HCT116 (cell line): Measurements from ENCODE around the gene UBIAD1.

ENCODE experiments used
- EZH2 ChIP-seq: fragments of 200-600 bp; sonication (generic); IDR thresholded peaks from 2 replicates; pipeline ENCODE4 v1.6.1; 2017; ENCODE audit warnings: antibody characterized with exemption, mixed run types
- EZH2phosphoT487 ChIP-seq: fragments of 200-600 bp; IDR thresholded peaks from 2 replicates; pipeline ENCODE4 v1.6.1; 2018; ENCODE audit warnings: antibody characterized with exemption, borderline replicate concordance
- RAD21 ChIP-seq: IDR thresholded peaks from 2 replicates; pipeline ENCODE4 v1.6.1; 2012; ENCODE audit warnings: low read depth, mild to moderate bottlenecking
- SIN3A ChIP-seq: IDR thresholded peaks from 2 replicates; pipeline ENCODE4 v1.6.1; 2012; ENCODE audit warnings: low read depth
- SP1 ChIP-seq: IDR thresholded peaks from 2 replicates; pipeline ENCODE4 v1.6.1; 2012; ENCODE audit warnings: low read depth
- TCF7L2 ChIP-seq: IDR thresholded peaks from 2 replicates; pipeline ENCODE4 v1.7.0; 2011; ENCODE audit warnings: borderline replicate concordance, inconsistent platforms; ENCODE audit not compliant: insufficient read depth, insufficient read length; ENCODE audit errors: extremely low read depth
- YY1 ChIP-seq: IDR thresholded peaks from 2 replicates; pipeline ENCODE4 v1.6.1; 2011; ENCODE audit warnings: low read length, low read depth, moderate library complexity, mild to moderate bottlenecking; ENCODE audit not compliant: insufficient replicate concordance; ENCODE audit errors: extremely low read depth
- ZFX ChIP-seq: fragments of 450-650 bp; IDR thresholded peaks from 2 replicates; pipeline ENCODE4 v1.6.1; 2017
- TF ChIP-seq, protein P1 (sequence below): IDR thresholded peaks from 2 replicates; pipeline ENCODE4 v1.6.1; 2012; ENCODE audit warnings: low read depth
- TF ChIP-seq, protein P2 (sequence below), 3 experiments: fragments of 200-600 bp in 1 of 3; sonication (generic) in 1 of 3; IDR thresholded peaks in 2 of 3; conservative IDR thresholded peaks in 1 of 3; 2 replicates each; pipeline ENCODE4 v1.5.1; 2012 to 2017; ENCODE audit warnings: low read depth in 2 of 3, low read length in 2 of 3, antibody characterized with exemption in 1 of 3, borderline replicate concordance in 1 of 3, control low read depth in 1 of 3, mild to moderate bottlenecking in 1 of 3, mixed read lengths in 1 of 3, mixed run types in 1 of 3, moderate library complexity in 1 of 3; ENCODE audit not compliant: insufficient read depth in 1 of 3

DNA sequence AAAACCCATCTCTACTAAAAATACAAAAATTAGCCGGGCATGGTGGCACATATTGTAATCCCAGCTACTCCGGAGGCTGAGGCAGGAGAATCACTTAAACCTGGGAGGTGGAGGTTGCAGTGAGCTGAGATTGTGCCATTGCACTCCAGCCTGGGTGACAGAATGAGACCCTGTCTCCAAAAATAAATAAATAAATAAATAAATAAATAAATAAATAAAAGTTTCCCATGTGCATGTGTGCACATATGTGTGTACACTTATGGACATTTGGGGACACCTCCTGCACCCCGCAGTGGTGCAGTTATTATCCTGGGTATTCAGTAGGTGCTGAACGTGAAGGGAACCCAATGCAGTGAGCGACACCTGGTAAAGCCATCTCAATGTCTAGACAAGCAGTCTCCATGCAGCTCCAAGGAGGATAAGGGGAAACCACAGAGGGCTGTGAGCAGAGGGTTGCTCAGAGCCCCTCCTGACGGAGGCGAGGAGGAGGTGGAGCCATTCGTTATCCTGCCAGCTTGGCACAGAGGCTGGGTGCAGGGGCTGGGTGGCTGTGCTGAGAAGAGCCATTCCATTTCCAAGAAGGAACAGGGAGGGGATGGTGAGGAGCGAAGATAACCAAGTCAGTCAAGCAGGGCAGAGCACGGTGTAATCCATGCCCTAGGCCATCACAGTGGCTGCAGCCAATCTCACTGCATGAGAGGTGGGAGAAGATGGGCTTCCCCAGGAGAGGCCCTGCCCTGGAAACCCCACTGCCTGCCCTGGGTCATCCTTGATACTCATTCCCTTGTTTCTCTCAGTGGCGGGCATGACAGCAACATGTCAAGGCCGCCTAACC lies 25.6 kb downstream of the UBIAD1 start:
- TF ChIP-seq, protein P1, sequence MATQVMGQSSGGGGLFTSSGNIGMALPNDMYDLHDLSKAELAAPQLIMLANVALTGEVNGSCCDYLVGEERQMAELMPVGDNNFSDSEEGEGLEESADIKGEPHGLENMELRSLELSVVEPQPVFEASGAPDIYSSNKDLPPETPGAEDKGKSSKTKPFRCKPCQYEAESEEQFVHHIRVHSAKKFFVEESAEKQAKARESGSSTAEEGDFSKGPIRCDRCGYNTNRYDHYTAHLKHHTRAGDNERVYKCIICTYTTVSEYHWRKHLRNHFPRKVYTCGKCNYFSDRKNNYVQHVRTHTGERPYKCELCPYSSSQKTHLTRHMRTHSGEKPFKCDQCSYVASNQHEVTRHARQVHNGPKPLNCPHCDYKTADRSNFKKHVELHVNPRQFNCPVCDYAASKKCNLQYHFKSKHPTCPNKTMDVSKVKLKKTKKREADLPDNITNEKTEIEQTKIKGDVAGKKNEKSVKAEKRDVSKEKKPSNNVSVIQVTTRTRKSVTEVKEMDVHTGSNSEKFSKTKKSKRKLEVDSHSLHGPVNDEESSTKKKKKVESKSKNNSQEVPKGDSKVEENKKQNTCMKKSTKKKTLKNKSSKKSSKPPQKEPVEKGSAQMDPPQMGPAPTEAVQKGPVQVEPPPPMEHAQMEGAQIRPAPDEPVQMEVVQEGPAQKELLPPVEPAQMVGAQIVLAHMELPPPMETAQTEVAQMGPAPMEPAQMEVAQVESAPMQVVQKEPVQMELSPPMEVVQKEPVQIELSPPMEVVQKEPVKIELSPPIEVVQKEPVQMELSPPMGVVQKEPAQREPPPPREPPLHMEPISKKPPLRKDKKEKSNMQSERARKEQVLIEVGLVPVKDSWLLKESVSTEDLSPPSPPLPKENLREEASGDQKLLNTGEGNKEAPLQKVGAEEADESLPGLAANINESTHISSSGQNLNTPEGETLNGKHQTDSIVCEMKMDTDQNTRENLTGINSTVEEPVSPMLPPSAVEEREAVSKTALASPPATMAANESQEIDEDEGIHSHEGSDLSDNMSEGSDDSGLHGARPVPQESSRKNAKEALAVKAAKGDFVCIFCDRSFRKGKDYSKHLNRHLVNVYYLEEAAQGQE, result no peak
- TF ChIP-seq SP1 (no peak), YY1 (no peak), ZFX (no peak), RAD21 (no peak), EZH2phosphoT487 (no peak), EZH2 (no peak), SIN3A (no peak), TCF7L2 (no peak)
- TF ChIP-seq, protein P2, sequence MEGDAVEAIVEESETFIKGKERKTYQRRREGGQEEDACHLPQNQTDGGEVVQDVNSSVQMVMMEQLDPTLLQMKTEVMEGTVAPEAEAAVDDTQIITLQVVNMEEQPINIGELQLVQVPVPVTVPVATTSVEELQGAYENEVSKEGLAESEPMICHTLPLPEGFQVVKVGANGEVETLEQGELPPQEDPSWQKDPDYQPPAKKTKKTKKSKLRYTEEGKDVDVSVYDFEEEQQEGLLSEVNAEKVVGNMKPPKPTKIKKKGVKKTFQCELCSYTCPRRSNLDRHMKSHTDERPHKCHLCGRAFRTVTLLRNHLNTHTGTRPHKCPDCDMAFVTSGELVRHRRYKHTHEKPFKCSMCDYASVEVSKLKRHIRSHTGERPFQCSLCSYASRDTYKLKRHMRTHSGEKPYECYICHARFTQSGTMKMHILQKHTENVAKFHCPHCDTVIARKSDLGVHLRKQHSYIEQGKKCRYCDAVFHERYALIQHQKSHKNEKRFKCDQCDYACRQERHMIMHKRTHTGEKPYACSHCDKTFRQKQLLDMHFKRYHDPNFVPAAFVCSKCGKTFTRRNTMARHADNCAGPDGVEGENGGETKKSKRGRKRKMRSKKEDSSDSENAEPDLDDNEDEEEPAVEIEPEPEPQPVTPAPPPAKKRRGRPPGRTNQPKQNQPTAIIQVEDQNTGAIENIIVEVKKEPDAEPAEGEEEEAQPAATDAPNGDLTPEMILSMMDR (IDR thresholded peaks at IDR 0.05 in 2 of 3, conservative IDR thresholded peaks at IDR 0.05 in 1 of 3; ENCODE audit: borderline replicate concordance in 1 of 3, insufficient read depth in 1 of 3, low read depth in 2 of 3, low read length in 2 of 3), result no peak
